ENCODE results near the gene LRSAM1. TPM values are rescaled to one million over a fixed set of nuclear protein-coding genes. Genes with fewer than 3 reads are reported as not detected.

LRSAM1 gene
- total RNA-seq, 2 experiments from 2014 or later = 25.4 to 26.9 TPM

DNA sequence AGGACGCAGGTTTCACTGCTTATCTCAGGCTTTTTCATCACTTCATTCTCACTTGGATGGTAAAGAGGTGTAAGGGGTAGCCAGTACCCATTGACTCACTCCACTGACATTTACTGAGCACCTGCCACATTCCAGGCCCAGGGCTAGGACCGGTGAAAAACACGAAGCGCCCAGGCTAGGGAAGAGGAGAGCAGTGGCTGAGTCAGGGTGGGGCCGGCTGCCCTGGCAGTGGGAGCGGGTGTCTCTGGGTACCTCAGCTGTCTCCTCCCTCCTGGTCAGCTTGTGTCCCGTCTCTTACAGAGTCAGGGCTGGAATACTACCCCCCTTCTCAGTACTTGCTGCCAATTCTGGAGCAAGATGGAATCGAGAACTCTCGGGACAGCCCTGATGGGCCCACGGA is 22.2 kb downstream of the LRSAM1 start:
- no peak for DNase-seq
- Mint-ChIP-seq H3K27me3 (no peaks in the 10 kb centered on the region), H3K4me3 (no peak overlapping the region), H3K4me1 (no peaks in the 10 kb centered on the region), H3K27ac (no peak overlapping the region), H3K9me3 (no peaks in the 10 kb centered on the region), H3K36me3 (ENCODE audit: low read depth) (peaks cover 7% of the 10 kb centered on the region)
- POLR2A ChIA-PET = no interaction called here
- CTCF ChIA-PET = interaction anchor here (1.0 kb wide), 1 partner anchor 18 kb away, joined by 3 read pairs; no protein-coding TSS in a partner anchor

DNA sequence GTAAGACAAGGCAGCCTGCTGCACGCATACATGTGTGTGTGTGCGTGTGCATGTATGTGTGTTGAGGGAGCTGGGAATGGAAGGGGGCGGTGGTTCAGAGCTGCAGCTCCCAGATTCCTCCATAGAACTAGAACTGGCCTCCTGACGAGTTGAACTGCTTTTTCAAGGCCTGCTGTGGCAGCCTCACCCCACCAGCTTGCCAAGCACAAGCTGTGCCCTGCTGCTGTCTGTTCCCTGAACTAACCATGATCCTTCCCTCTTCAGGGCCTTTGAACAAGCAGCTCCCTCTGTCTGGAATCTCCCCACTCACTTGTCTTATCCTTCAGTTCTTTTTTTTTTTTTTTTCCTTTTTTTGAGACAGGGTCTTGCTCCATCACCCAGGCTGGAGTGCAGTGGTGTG is 22.6 kb downstream of the LRSAM1 start:
- POLR2A ChIA-PET = no interaction called here
- H3K4me1 Mint-ChIP-seq = no peaks in the 10 kb centered on the region
- no peak overlapping the region for H3K27ac Mint-ChIP-seq
- H3K4me3 Mint-ChIP-seq = no peak overlapping the region
- CTCF ChIA-PET = interaction anchor here (1.0 kb wide), 1 partner anchor 19 kb away, joined by 3 read pairs; no protein-coding TSS in a partner anchor
- peaks cover 9% of the 10 kb centered on the region for H3K36me3 Mint-ChIP-seq (ENCODE audit: low read depth)
- no peaks in the 10 kb centered on the region for H3K27me3 Mint-ChIP-seq
- H3K9me3 Mint-ChIP-seq = no peaks in the 10 kb centered on the region
- DNase-seq = no peak

DNA sequence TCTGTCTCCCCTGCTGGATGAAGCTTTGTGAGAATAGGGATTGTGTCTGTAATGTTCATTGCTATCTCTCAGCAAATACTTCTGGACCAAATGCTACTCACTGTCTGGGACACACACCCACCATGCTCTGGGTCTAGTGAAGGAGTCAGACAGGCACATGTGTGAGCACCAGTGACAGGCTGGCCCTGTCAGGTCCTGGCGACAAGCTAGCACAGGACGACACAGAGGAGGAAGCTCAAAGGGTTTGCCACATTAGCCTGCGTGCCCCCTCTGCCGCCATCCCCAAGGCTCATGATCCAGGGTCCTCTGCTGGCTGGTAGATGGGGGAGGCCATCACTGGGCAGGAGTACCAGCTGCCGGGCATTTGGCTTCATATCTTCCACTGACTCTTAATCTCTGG is 23.3 kb downstream of the LRSAM1 start:
- Mint-ChIP-seq H3K9me3 (no peaks in the 10 kb centered on the region), H3K4me1 (no peaks in the 10 kb centered on the region), H3K27ac (no peak overlapping the region), H3K4me3 (no peak overlapping the region), H3K27me3 (no peaks in the 10 kb centered on the region), H3K36me3 (ENCODE audit: low read depth) (peaks cover 10% of the 10 kb centered on the region)
- no peak for DNase-seq
- POLR2A ChIA-PET = no interaction called here
- CTCF ChIA-PET = no interaction called here

DNA sequence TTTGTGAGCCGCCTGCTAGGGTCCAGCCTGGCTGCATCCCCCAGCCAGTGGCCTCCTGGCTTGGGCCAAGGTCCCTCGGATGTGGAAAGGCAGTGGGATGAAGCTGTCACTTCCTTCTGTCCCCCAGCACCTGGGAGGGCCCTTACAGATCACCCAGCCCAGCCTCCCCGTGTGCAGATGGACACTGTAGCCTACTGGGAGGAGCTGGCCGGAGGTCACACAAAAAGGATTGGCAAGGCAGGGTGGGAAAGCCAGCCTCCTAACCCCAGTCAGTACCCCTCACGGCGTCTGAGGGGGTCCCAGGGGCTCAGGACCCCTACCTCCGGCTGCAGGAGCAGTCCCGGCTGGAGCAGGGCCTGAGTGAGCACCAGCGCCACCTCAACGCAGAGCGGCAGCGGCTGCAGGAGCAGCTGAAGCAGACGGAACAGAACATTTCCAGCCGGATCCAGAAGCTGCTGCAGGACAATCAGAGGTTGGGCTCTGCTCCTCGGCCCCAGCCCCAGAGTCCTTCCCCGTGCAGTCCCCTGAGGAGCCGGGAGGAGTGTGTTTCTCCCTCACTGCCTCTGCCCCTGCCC is 28.3 kb downstream of the LRSAM1 start:
- ChIA-PET POLR2A (interaction anchor here (0.8 to 1.0 kb wide), 2 partner anchors 11 to 17 kb away, joined by 3 read pairs; no protein-coding TSS in a partner anchor), CTCF (interaction anchor here (0.8 to 1.2 kb wide), 2 partner anchors 24 to 46 kb away, joined by 3 read pairs; no protein-coding TSS in a partner anchor)
- Mint-ChIP-seq H3K27ac (no peak overlapping the region), H3K36me3 (ENCODE audit: low read depth) (peaks cover 18% of the 10 kb centered on the region), H3K27me3 (no peaks in the 10 kb centered on the region), H3K4me3 (no peak overlapping the region), H3K9me3 (no peaks in the 10 kb centered on the region), H3K4me1 (no peaks in the 10 kb centered on the region)
- no peak for DNase-seq

DNA sequence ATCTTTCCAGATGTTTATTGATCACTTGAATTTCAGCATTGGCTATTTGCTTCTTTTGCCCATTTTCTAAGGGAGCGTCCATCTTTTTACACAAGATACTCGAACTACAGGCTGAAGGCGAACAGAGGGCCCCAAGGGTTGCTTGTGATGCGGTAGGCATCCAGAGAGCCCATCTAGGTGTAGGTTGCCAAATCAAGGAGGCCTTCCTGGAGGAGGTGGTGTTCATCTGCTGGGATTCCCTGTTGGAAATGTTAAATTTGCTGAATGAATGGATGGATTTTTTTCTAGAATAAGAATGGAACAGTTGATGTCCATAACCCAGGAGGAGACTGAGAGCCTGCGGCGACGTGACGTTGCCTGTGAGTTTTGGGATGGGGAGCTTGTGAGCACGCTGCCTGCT is 31.4 kb downstream of the LRSAM1 start:
- Mint-ChIP-seq H3K4me1 (no peaks in the 10 kb centered on the region), H3K9me3 (no peaks in the 10 kb centered on the region), H3K27ac (no peak overlapping the region), H3K36me3 (ENCODE audit: low read depth) (peaks cover 30% of the 10 kb centered on the region), H3K4me3 (no peak overlapping the region), H3K27me3 (no peaks in the 10 kb centered on the region)
- DNase-seq = no peak
- POLR2A ChIA-PET = no interaction called here
- CTCF ChIA-PET = no interaction called here

DNA sequence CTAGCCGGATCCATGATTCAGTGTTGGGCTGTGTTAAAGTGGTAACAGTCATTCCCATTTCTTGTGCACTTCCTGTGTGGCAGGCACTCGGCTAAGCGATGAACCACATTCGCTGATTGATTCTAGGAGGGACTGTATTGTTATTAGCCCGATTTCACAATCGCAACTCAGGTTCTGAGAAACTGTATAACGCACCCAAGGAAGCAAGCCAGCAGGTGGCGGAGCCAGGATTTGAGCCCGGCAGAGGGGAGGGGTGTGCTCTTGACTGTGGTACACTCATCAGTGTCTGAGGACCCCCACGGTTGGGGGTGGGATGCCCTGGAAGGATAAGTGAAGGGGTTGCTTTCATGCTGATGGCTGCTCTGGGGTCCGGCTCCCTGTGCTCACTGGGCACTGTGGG is 34.7 kb downstream of the LRSAM1 start:
- no peak overlapping the region for H3K4me3 Mint-ChIP-seq
- CTCF ChIA-PET = no interaction called here
- no peak for DNase-seq
- no peaks in the 10 kb centered on the region for H3K27me3 Mint-ChIP-seq
- no peak overlapping the region for H3K27ac Mint-ChIP-seq
- no peaks in the 10 kb centered on the region for H3K4me1 Mint-ChIP-seq
- POLR2A ChIA-PET = no interaction called here
- H3K9me3 Mint-ChIP-seq = no peaks in the 10 kb centered on the region
- peaks cover 24% of the 10 kb centered on the region for H3K36me3 Mint-ChIP-seq (ENCODE audit: low read depth)

DNA sequence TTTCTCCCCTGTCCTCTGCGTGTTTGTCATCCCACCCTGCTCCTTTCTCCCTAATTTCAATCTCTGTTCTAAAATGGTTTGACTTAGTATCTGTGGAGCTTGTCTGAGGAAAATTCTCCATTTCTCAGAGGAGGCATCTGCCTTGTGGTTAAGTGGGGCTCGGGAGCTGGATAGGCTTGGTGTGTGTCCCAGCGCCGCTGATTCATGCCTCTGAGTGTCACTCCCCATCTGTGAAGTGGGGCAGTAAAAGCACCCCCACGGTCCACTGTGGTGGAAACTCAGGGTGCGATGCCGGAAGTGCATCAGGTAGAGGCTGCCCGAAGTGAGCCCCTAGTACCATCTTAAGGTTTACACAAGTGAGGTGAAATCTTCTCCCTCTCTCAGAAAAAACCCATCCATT is 37.6 kb downstream of the LRSAM1 start:
- Mint-ChIP-seq H3K9me3 (no peaks in the 10 kb centered on the region), H3K4me3 (no peak overlapping the region), H3K36me3 (ENCODE audit: low read depth) (peaks cover 23% of the 10 kb centered on the region), H3K4me1 (no peaks in the 10 kb centered on the region), H3K27me3 (no peaks in the 10 kb centered on the region), H3K27ac (no peak overlapping the region)
- DNase-seq = no peak
- ChIA-PET POLR2A (no interaction called here), CTCF (interaction anchor here (1.1 kb wide), 1 partner anchor 96 kb away, joined by 7 read pairs; no protein-coding TSS in a partner anchor)

DNA sequence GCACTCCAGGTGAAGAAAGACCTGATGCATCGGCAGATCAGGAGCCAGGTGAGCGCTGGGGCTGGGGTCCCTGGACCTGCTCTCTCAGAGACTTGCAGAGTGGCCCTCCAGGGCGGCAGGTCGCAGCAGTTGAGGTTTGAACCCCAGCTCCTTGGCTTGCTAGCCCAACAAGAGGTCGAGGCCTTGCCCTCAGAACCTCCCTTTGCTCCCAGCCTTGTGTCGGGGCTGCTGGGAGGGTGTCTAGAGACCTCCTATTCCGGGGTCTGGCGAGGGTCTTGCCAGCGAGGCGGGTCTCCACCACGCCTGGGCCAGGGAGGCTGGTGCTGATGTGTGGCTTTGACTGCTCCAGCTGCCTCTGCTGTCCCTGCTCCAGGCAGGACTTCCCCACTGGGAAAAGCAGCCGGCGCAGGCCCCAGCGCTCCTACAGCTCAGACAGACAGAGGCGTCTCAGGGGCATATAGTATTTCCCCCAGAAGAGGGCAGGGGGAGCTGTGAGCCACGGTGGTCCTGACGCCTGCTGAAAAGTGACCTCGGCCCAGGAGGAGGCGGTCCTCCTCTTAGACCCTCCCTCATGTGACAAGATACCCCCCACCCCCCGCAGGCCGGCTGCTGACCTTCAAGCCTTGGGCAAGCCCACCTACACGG is 38.3 kb downstream of the LRSAM1 start:
- Mint-ChIP-seq H3K36me3 (ENCODE audit: low read depth) (peaks cover 20% of the 10 kb centered on the region), H3K4me1 (no peaks in the 10 kb centered on the region), H3K4me3 (no peak overlapping the region), H3K9me3 (no peaks in the 10 kb centered on the region), H3K27me3 (no peaks in the 10 kb centered on the region), H3K27ac (no peak overlapping the region)
- ChIA-PET CTCF (interaction anchor here (1.0 kb wide), 1 partner anchor 245 kb away, joined by 3 read pairs; the partner anchor contains the start of gene TOR2A), POLR2A (interaction anchor here (0.8 kb wide), 1 partner anchor 10 kb away, joined by 3 read pairs; no protein-coding TSS in a partner anchor)
- DNase-seq = no peak

DNA sequence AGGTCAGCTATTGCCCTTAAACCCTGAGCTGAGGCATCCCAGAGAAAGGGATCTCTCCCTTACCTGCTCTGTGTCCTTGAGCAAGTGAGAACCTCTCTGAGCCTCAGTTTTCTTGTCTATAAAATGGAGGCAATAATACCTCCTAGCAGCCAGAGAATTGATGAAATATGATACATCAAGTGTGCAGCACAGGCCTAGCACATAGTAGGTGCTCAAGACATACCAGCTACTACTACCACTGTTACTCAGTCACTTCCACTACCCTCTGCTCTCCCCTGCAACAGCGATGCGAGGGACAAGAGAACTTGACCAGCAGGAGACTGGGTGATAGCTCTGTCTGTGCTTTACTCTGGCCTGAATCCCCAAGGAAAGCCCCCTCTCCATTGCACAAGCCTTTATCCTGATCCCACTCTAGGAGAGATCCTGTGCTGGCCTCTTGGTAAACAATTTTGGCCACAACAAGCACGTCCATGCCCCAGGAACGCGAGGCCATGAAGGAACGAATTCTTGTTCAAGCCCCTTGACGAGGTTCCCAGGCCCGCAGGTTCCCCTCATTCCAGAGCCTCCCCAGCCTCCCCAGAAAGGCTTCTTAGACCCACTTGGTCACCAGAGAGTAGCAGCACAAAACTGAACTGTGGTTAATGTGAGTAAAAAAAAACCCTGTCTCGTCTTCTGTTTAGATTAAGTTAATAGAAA is 39.4 kb downstream of the LRSAM1 start:
- H3K9me3 Mint-ChIP-seq = no peaks in the 10 kb centered on the region
- DNase-seq = no peak
- no peak overlapping the region for H3K4me3 Mint-ChIP-seq
- H3K27ac Mint-ChIP-seq = no peak overlapping the region
- peaks cover 5% of the 10 kb centered on the region for H3K4me1 Mint-ChIP-seq
- ChIA-PET CTCF (interaction anchor here (1.0 kb wide), 1 partner anchor 244 kb away, joined by 3 read pairs; the partner anchor contains the start of gene TOR2A), POLR2A (interaction anchor here (0.8 kb wide), 1 partner anchor 12 kb away, joined by 3 read pairs; no protein-coding TSS in a partner anchor)
- H3K27me3 Mint-ChIP-seq = no peaks in the 10 kb centered on the region
- H3K36me3 Mint-ChIP-seq (ENCODE audit: low read depth) = peaks cover 15% of the 10 kb centered on the region

DNA sequence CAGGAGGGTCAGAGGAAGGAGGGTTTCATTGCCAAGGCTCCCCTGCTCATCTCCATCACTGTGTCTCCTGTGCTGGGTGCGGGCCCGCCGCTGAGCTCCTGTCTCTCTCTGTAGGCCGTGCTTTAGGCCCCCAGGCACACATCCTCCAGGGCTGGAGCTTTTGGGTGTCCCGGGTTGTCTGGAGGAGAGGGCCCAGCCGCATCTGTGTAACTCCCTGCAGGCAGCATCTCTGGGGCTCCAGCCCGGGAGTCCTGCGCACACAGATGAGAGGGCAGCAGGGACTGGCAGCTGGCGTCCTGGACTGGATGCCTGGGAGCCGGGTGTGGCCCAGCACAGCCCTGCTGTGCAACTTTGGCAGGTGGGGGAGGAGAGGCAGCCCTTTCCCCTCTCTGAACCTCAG is 40.2 kb downstream of the LRSAM1 start:
- no peak for DNase-seq
- Mint-ChIP-seq H3K4me1 (peaks cover 10% of the 10 kb centered on the region), H3K9me3 (no peaks in the 10 kb centered on the region), H3K36me3 (ENCODE audit: low read depth) (peaks cover 17% of the 10 kb centered on the region), H3K27ac (no peak overlapping the region), H3K4me3 (no peak overlapping the region), H3K27me3 (no peaks in the 10 kb centered on the region)
- ChIA-PET CTCF (interaction anchor here (1.0 kb wide), 1 partner anchor 243 kb away, joined by 3 read pairs; no protein-coding TSS in a partner anchor), POLR2A (no interaction called here)

DNA sequence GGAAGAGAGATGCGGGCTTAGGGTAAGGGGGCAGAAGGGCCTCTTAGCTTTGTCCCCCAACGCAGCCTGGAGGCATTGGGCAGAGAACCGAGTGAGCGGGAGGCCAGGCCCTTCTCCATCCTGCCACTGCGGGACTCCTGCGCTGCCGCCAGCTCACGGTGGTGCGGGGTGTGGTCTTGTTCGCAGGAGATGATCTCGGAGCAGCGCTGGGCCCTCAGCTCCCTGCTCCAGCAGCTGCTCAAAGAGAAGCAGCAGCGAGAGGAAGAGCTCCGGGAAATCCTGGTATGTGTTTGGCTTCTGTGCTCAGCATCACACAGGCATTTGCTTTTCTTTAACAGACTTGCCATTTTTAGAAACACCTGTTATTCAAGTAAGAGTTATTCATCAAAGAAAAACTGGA is 41.3 kb downstream of the LRSAM1 start:
- ChIA-PET CTCF (interaction anchor here (1.0 kb wide), 1 partner anchor 242 kb away, joined by 3 read pairs; no protein-coding TSS in a partner anchor), POLR2A (no interaction called here)
- Mint-ChIP-seq H3K9me3 (no peaks in the 10 kb centered on the region), H3K27me3 (no peaks in the 10 kb centered on the region), H3K4me3 (no peak overlapping the region), H3K27ac (no peak overlapping the region), H3K36me3 (ENCODE audit: low read depth) (peaks cover 16% of the 10 kb centered on the region), H3K4me1 (peaks cover 10% of the 10 kb centered on the region)
- DNase-seq = no peak

DNA sequence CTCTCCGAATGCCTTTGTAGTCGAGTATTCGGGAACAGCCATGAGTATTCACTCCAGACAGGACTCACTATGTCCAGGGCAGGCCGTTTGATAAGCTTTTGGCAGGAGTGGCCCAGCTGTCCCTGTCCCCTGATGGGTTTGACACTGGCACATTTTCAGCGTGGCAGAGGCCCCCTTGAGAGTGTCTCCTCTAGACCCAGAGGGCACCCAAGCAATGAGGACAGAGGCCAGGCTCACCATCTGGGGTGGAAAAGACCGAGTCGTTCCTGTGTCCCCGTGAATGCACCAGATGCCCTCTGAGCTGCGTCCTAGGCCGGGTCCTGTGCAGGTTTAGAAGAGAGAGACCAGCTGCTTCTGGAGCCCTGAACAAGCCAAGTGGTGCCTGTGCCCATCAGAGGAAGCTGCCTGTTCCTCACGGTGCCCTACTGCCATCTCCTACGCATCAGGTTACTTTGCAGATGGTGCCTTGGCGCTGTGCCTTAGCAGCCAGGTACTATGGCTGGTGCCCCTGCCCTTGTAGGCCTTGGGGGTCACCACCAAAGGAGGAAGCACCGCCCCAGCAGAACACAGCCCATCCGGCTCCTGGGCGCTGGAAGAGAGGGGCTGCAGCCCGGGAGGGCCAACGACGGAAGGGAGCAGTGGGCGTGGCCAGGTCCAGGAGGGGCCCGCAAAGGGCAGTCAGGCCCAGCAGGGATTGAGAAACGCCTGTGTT is 42.4 kb downstream of the LRSAM1 start:
- ChIA-PET CTCF (no interaction called here), POLR2A (no interaction called here)
- Mint-ChIP-seq H3K4me1 (peaks cover 10% of the 10 kb centered on the region), H3K9me3 (no peaks in the 10 kb centered on the region), H3K27ac (no peak overlapping the region), H3K4me3 (no peak overlapping the region), H3K36me3 (ENCODE audit: low read depth) (peaks cover 16% of the 10 kb centered on the region), H3K27me3 (no peaks in the 10 kb centered on the region)
- DNase-seq = no peak

DNA sequence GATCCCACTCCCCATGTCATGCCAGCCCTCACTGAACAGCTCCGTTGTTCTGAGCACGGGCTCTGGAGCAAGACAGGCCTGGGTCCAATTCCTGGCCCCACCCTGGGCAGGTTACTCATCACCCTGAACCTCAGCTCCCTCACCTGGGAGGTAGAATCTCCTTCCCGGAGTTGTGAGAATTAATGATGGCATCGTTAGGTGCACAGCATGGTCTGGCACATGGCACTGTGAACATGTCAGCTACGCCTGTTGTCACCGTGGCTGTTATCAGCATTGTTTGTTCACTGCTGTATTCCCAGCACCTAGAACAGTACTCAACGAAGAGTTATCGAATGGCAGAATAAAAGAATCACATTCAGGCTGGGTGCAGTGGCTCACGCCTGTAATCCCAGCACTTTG is 43.0 kb downstream of the LRSAM1 start:
- H3K4me1 Mint-ChIP-seq = peaks cover 10% of the 10 kb centered on the region
- ChIA-PET CTCF (interaction anchor here (1.4 kb wide), 1 partner anchor 91 kb away, joined by 3 read pairs; no protein-coding TSS in a partner anchor), POLR2A (no interaction called here)
- H3K27me3 Mint-ChIP-seq = no peaks in the 10 kb centered on the region
- H3K27ac Mint-ChIP-seq = no peak overlapping the region
- no peak for DNase-seq
- peaks cover 16% of the 10 kb centered on the region for H3K36me3 Mint-ChIP-seq (ENCODE audit: low read depth)
- H3K9me3 Mint-ChIP-seq = no peaks in the 10 kb centered on the region
- no peak overlapping the region for H3K4me3 Mint-ChIP-seq

Data from activated CD4-positive, alpha-beta memory T cell treated with anti-CD3 and anti-CD28 coated beads, Interleukin-2, amount 10 ng/mL, durations not matched to agents 7 days and 5 days (primary cell).